Stimulated activated CD4-positive, alpha-beta T cell treated with anti-CD3 and anti-CD28 coated beads, Interleukin-1b, Interleukin-23, amount 100 ng/mL, for 4 hours (primary cell): ENCODE measurements around the gene KCND1.

Experiments used
- DNase-seq, 2 donors: peaks; one replicate each; pipeline ENCODE4 v3.0.0-alpha.2; 2020; ENCODE audit warnings: low read depth in 2 of 2

KCND1 gene

DNA sequence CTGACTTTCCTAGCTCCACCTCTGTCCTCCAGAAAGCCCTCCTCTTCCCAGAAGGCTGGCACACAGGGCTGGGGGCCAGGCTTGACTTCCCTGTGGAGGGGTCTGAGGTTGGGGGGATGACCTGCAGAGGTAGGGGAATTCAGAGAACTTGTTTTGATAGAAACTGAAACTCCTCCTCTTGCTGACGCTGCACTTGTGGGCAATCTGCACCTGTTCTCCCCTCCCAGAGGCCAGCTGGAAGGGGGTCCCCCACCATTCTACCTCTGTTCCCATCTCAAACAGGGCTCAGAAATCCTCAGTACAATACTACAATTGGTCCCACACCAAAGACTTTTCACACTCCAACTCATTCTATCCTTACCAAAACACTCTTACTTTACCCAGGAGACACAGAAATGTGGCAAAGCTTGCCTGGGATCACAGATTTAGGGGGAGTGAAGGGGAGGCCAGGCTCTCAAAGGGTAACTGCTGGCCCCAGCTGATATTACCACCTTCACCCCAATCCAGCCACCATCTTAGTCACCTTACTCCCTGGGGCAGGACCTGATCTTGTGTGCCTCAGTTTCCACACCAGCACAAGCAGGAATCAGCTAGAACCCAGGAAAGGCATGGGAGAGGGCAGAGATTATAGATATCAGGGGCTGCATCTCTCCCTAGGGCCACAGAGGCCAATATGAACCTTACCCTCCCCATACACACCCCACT is 32.8 kb downstream of the KCND1 start:
- peak in 1 of 2 donors; percentile 47 for DNase-seq

GRCh38 chrX:48937054-48937907 is 34.4 kb downstream of the KCND1 start:
- DNase-seq = peak; percentile 68 to 82

GRCh38 chrX:48936429-48937053 is 35.1 kb downstream of the KCND1 start:
- DNase-seq = no peak

DNA sequence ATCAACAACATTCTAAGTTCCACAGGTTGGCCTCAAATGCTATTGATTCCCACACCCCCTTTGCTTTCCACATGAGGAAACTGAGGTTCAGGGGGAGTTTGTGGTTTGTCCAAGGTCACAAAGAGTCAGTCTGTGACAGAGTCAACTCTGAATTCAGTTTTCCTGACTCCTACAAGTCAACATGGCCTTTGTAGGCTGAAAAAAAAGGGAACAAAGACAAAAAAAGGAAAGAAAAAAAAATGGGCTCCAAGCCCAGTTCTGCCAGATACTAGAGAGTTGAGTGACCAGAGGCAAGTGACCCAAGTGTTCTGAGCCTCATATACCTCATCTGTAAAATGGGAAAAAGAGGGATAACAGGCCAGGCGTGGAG is 36.4 kb downstream of the KCND1 start:
- DNase-seq = no peak

GRCh38 chrX:48934581-48935300 is 36.9 kb downstream of the KCND1 start:
- DNase-seq = no peak

GRCh38 chrX:48933757-48934156 is 37.9 kb downstream of the KCND1 start:
- no peak for DNase-seq

- no peak for DNase-seq
Measured at GRCh38 chrX:48927736-48928382, 43.8 kb downstream of the KCND1 start.

DNA sequence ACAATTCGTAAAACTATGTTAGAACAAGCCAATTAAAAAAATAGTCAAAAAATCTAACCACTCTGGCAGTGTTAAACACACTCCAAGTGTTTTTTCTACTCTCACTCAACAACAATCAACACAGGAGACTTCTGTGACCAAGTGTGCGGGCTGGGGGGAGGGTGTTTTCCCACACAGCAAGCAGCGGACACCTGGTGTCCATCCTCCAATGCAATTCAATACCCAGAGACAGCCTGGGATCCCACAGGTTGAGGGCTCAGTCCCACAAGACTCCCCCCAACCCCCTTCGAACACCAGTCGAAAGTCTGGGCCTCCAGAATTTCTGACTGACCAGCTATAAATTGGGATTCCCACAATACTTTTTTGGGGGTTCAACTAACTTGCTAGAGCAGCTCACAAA is 44.5 kb downstream of the KCND1 start:
- DNase-seq = no peak

DNA sequence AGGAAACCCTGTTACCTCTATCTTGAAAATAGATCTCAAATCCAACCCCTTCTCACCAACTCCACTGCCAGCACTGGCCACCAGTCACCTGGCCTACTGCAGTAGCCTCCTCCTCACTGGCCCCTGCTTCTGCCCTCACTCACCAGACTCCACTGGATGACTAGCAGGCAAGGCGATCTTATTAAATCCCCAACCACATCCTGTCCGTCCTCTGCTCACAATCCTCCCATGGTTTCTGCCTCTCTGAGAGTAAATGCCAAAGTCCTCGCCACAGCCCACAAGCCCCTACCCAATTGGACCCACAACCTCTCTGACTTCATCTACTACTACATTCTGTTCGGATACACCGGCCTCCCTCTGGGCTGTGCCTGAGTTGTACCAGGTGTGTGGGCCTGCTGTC is 47.4 kb downstream of the KCND1 start:
- DNase-seq = no peak

DNA sequence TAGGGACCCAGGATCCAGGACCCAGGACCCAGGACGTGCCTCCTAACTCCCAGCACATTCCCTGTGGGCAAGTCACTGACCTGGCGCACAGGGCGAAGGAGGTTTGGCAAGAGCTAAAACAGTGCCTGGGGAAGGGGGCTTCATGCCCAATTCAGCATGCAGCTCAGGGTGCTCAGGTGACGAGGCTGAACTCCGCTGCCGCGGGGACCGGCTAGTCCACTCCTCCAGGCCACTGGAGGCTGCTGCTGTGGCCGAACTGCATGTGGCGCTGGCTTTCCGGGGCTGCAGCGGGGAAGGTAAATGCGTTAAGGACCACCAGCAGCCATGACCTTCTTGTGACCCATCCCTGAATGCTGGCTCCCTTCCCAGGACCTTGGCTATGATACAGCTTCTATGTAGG is 47.9 kb downstream of the KCND1 start:
- no peak for DNase-seq

GRCh38 chrX:48920718-48921104 is 50.9 kb downstream of the KCND1 start:
- no peak for DNase-seq

GRCh38 chrX:48919947-48920717 is 51.5 kb downstream of the KCND1 start:
- no peak for DNase-seq

DNA sequence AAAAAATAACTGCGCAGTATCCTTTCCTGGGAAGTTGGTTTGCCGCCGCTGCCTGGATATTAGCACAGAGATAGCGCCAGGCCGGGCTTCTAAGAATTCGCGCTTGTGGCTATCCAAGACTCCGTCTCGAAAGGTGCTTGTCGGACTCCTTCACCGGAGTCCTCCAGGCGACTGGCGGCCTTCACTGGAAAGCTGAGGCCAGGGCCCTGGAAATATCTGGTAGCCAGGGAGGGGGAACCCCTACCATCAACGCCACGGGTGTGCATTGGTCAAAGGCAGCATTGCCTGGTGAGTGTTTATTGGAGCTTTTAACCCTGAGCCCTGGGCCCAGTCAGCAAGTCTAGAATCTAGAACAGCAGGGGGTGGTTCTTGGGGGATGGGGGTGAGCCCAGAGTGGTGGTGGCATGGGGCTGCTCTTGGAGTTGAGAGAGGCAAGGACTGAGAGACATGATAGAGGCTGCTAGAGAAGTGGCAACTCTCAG is 52.2 kb downstream of the KCND1 start:
- no peak for DNase-seq

- peak; percentile 80 to 81 for DNase-seq
Measured at GRCh38 chrX:48918643-48919340, 52.9 kb downstream of the KCND1 start, which contains the start of gene PIM2. TSS of gene PIM2 (minus strand) at chrX:48919024. CDS start at chrX:48918834, 190 bp downstream.

GRCh38 chrX:48918301-48918642 is 53.4 kb downstream of the KCND1 start:
- DNase-seq = no peak

DNA sequence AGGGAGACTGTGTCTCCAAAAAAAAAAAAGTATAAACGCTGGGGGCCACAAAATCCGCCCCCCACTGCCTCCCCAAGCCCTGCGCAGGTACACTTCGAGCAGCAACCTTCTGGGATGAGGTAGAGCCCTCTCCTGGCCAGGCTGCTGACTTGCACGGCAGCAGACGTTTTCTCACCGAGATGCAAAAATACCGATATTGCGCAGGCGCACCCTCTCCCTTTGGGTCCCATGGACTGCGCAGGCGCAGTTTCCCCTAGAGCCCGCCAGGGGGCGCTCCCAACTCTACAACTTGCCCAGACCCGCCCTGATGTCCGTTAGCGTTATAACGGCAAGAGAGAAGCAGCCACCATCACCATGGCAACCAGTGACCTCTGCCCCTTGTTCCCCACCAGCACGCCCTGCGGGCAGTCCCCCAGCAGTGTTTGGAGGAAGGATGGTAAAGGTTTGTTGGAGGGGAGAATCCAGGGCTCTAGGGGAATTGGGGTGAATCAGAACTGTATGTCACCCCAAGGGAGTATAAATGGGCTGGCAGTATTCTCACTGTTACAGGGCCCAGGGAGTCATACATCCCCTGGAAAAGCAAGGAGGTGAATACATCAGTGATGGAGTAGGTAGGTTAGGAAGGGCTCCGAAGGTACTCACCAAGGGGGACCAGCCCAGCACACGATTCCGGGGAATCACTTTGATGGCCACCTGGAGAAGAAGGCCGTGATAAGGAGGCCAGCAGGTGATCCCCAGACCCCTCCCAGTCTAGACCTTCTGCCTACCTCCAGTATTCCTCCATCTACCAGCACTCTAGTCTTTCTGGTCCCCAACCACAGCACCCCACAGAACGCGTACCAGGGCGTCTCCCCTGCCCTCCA is 54.3 kb downstream of the KCND1 start:
- DNase-seq = peak; percentile 72 to 82

- DNase-seq = no peak
Measured at GRCh38 chrX:48914593-48915493, 56.8 kb downstream of the KCND1 start.
